H1 (cell line): Measurements from ENCODE around the gene KANSL3. TPM values are rescaled to one million over a fixed set of nuclear protein-coding genes. Genes with fewer than 3 reads are reported as not detected.
A peak's percentile ranks its signal among the peaks of the same experiment; 100 is the strongest.

Experiments
- CTCF ChIA-PET: fragments of 300-600 bp; sonication (Branson Sonifier 250); formaldehyde crosslinking; loops from one replicate; lab custom pipeline; 2021; ENCODE audit not compliant: partially characterized antibody; lab: Charles Lee
- POLR2A ChIA-PET: fragments of 300-600 bp; sonication (Branson Sonifier 250); formaldehyde crosslinking; loops from one replicate; lab custom pipeline; 2021; ENCODE audit warnings: inconsistent platforms; ENCODE audit not compliant: partially characterized antibody; lab: Charles Lee
- DNase-seq, 2 experiments: peaks; one replicate each; pipeline versions ENCODE4 v3.0.0 to v3.0.0-alpha.2; 2010 to 2022; ENCODE audit warnings: low spot score in 2 of 2, low read depth in 1 of 2, mixed read lengths in 1 of 2
- FAIRE-seq: peaks from 2 replicates; lab custom pipeline; 2011; peaks lifted over from hg19 to GRCh38; lab: Jason Lieb, UNC
- H2AFZ ChIP-seq: 2 replicates; pipeline ENCODE4 v1.8.1; 2012; ENCODE audit warnings: low read length, inconsistent platforms
- H2AK5ac ChIP-seq: 2 replicates; pipeline ENCODE4 v1.6.1; 2013; ENCODE audit warnings: low read depth, low read length
- H2BK120ac ChIP-seq: replicated peaks from 2 replicates; pipeline ENCODE3; 2013; ENCODE audit warnings: low read depth, low read length, inconsistent platforms
- H2BK12ac ChIP-seq: 2 replicates; pipeline ENCODE4 v1.6.1; 2013; ENCODE audit warnings: low read depth, low read length
- H2BK15ac ChIP-seq: 2 replicates; pipeline ENCODE4 v1.6.1; 2013; ENCODE audit warnings: low read length
- H2BK20ac ChIP-seq: 2 replicates; pipeline ENCODE4 v1.6.1; 2013; ENCODE audit warnings: low read length
- H2BK5ac ChIP-seq: 2 replicates; pipeline ENCODE4 v1.6.1; 2013; ENCODE audit warnings: low read depth, low read length
- H3K14ac ChIP-seq: 2 replicates; pipeline ENCODE4 v1.6.1; 2013; ENCODE audit warnings: inconsistent platforms; ENCODE audit not compliant: insufficient read length
- H3K18ac ChIP-seq: 2 replicates; pipeline ENCODE4 v1.6.1; 2013; ENCODE audit warnings: low read length; ENCODE audit errors: extremely low read depth
- H3K23ac ChIP-seq: 2 replicates; pipeline ENCODE4 v1.6.1; 2013; ENCODE audit warnings: inconsistent platforms; ENCODE audit not compliant: insufficient read length
- H3K23me2 ChIP-seq: 2 replicates; pipeline ENCODE4 v1.6.1; 2013; ENCODE audit warnings: low read depth, low read length
- H3K27ac ChIP-seq: 2 replicates; pipeline ENCODE4 v1.6.1; 2011; ENCODE audit warnings: low read depth, low read length, inconsistent platforms
- H3K27me3 ChIP-seq, 4 experiments: replicated peaks in 1 of 4; 1 replicate in 1 of 4; 2 replicates in 3 of 4; pipeline versions ENCODE4 v1.6.1 to v1.8.1; 2011 to 2013; ENCODE audit warnings: low read length in 3 of 4, mild to moderate bottlenecking in 3 of 4, inconsistent platforms in 2 of 4, mixed read lengths in 2 of 4, moderate library complexity in 1 of 4; ENCODE audit not compliant: control insufficient read depth in 3 of 4, insufficient read depth in 3 of 4; ENCODE audit errors: extremely low read depth in 1 of 4
- H3K36me3 ChIP-seq, 4 experiments: 2 replicates each; pipeline versions ENCODE4 v1.6.1 to v1.8.1; 2011 to 2013; ENCODE audit warnings: mild to moderate bottlenecking in 4 of 4, low read length in 3 of 4, moderate library complexity in 2 of 4, control low read depth in 1 of 4, inconsistent platforms in 1 of 4; ENCODE audit not compliant: insufficient read depth in 4 of 4, control insufficient read depth in 2 of 4
- H3K4ac ChIP-seq: replicated peaks from 2 replicates; pipeline ENCODE3; 2013; ENCODE audit warnings: low read length, low read depth, mixed read lengths, inconsistent platforms; ENCODE audit not compliant: insufficient read length
- H3K4me1 ChIP-seq, 4 experiments: replicated peaks in 1 of 4; 1 replicate in 1 of 4; 2 replicates in 3 of 4; pipeline versions ENCODE4 v1.6.1 to v1.8.1; 2011 to 2013; ENCODE audit warnings: low read length in 3 of 4, inconsistent platforms in 2 of 4, mixed read lengths in 1 of 4; ENCODE audit not compliant: insufficient read depth in 4 of 4, control insufficient read depth in 3 of 4
- H3K4me2 ChIP-seq, 2 experiments: 2 replicates each; pipeline versions ENCODE4 v1.6.1 to v1.8.1; 2011 to 2013; ENCODE audit warnings: low read depth in 2 of 2, low read length in 2 of 2, control low read depth in 1 of 2, inconsistent platforms in 1 of 2, mild to moderate bottlenecking in 1 of 2; ENCODE audit not compliant: insufficient read depth in 1 of 2
- H3K4me3 ChIP-seq, 4 experiments: fragments of 200-600, 300-600 bp in 1 of 4; sonication (generic), shearing (Covaris generic), sonication (Bioruptor Twin) in 1 of 4; 2 replicates each; pipeline versions ENCODE4 v1.5.1 to v1.8.1; 2011 to 2016; ENCODE audit warnings: low read length in 4 of 4, low read depth in 3 of 4, control low read depth in 2 of 4, inconsistent platforms in 2 of 4, mild to moderate bottlenecking in 2 of 4, mixed read lengths in 1 of 4, moderate library complexity in 1 of 4; ENCODE audit not compliant: insufficient read depth in 2 of 4; ENCODE audit errors: extremely low read depth in 1 of 4
- H3K56ac ChIP-seq: replicated peaks from 2 replicates; pipeline ENCODE3; 2013; ENCODE audit warnings: low read depth, mild to moderate bottlenecking, mixed read lengths, low read length, inconsistent platforms; ENCODE audit not compliant: insufficient read length
- H3K79me1 ChIP-seq: 2 replicates; pipeline ENCODE4 v1.6.1; 2013; ENCODE audit warnings: low read depth, low read length, control low read depth
- H3K79me2 ChIP-seq, 2 experiments: 2 replicates each; pipeline versions ENCODE4 v1.6.1 to v1.8.1; 2012 to 2013; ENCODE audit warnings: low read length in 2 of 2, mild to moderate bottlenecking in 2 of 2, inconsistent platforms in 1 of 2; ENCODE audit not compliant: insufficient read depth in 2 of 2, control insufficient read depth in 1 of 2
- H3K9ac ChIP-seq, 4 experiments: replicated peaks in 1 of 4; 1 replicate in 1 of 4; 2 replicates in 3 of 4; pipeline versions ENCODE4 v1.6.1 to v1.8.1; 2011 to 2013; ENCODE audit warnings: low read depth in 3 of 4, low read length in 3 of 4, control low read depth in 2 of 4, mild to moderate bottlenecking in 2 of 4, moderate library complexity in 2 of 4, inconsistent platforms in 1 of 4; ENCODE audit errors: extremely low read depth in 1 of 4
- H3K9me3 ChIP-seq, 2 experiments: 2 replicates each; pipeline versions ENCODE4 v1.6.1 to v1.8.1; 2012 to 2013; ENCODE audit warnings: mild to moderate bottlenecking in 2 of 2, moderate library complexity in 2 of 2, control low read depth in 1 of 2, inconsistent platforms in 1 of 2, low read depth in 1 of 2, low read length in 1 of 2, mixed read lengths in 1 of 2; ENCODE audit not compliant: insufficient read depth in 2 of 2
- H4K20me1 ChIP-seq, 2 experiments: replicated peaks in 1 of 2; 2 replicates each; pipeline versions ENCODE3 to v1.8.1; 2011 to 2013; ENCODE audit warnings: inconsistent platforms in 2 of 2, low read length in 2 of 2, mild to moderate bottlenecking in 1 of 2; ENCODE audit not compliant: insufficient read depth in 2 of 2, control insufficient read depth in 1 of 2
- H4K5ac ChIP-seq: 2 replicates; pipeline ENCODE4 v1.6.1; 2013; ENCODE audit warnings: low read length, low read depth, mixed read lengths, inconsistent platforms; ENCODE audit not compliant: insufficient read length
- H4K8ac ChIP-seq: 2 replicates; pipeline ENCODE4 v1.8.0; 2013; ENCODE audit warnings: mild to moderate bottlenecking, moderate library complexity, low read length, inconsistent platforms; ENCODE audit not compliant: insufficient read depth; ENCODE audit errors: extremely low read depth
- H4K91ac ChIP-seq: replicated peaks from 2 replicates; pipeline ENCODE3; 2013; ENCODE audit warnings: low read length, mixed read lengths, inconsistent platforms; ENCODE audit not compliant: insufficient read length
- CBX8 ChIP-seq: fragments of 300-800, 300-1000 bp; sonication (generic); IDR thresholded peaks from 2 replicates; pipeline ENCODE4 v1.7.1; 2016; ENCODE audit warnings: low read depth, low read length, borderline replicate concordance
- GABPA ChIP-seq: IDR thresholded peaks from 2 replicates; pipeline ENCODE4 v1.6.1; 2011; ENCODE audit warnings: mild to moderate bottlenecking, low read length, moderate library complexity, borderline replicate concordance; ENCODE audit not compliant: insufficient read depth
- GTF2F1 ChIP-seq: IDR thresholded peaks from 2 replicates; pipeline ENCODE4 v1.6.1; 2012; ENCODE audit warnings: low read depth, low read length, improper control_type of control experiment, borderline replicate concordance
- HDAC6 ChIP-seq: IDR thresholded peaks from one replicate; pipeline ENCODE4 v1.7.1; 2012; ENCODE audit warnings: low read depth, mild to moderate bottlenecking, inconsistent platforms, low read length, moderate library complexity
- KDM1A ChIP-seq: fragments of 200-600, 300-600 bp; sonication (generic); IDR thresholded peaks from 2 replicates; pipeline ENCODE4 v1.7.1; 2016; ENCODE audit warnings: mild to moderate bottlenecking, low read length, borderline replicate concordance
- RAD21 ChIP-seq, 2 experiments: IDR thresholded peaks in 1 of 2; conservative IDR thresholded peaks in 1 of 2; 2 replicates each; pipeline ENCODE4 v1.6.1; 2011; ENCODE audit warnings: low read depth in 2 of 2, low read length in 2 of 2, improper control_type of control experiment in 1 of 2, inconsistent platforms in 1 of 2, mild to moderate bottlenecking in 1 of 2, moderate library complexity in 1 of 2
- TCF12 ChIP-seq: IDR thresholded peaks from 2 replicates; pipeline ENCODE4 v1.6.1; 2011; ENCODE audit warnings: low read depth, mild to moderate bottlenecking, low read length
- TEAD4 ChIP-seq: IDR thresholded peaks from 2 replicates; pipeline ENCODE4 v1.6.1; 2012; ENCODE audit warnings: low read depth, low read length, inconsistent platforms, mixed read lengths
- WGBS, 2 experiments: shearing (Covaris generic) in 1 of 2; methylation state at CpG; one replicate each; pipeline versions ENCODE4 v1.1.6 to v1.1.7; 2013 to 2015; ENCODE audit warnings: low lambda C conversion rate in 2 of 2, mixed read lengths in 2 of 2, inconsistent platforms in 1 of 2, low coverage in 1 of 2, missing lambda C conversion rate in 1 of 2; ENCODE audit not compliant: insufficient replicate concordance in 2 of 2, insufficient coverage in 1 of 2, insufficient read length in 1 of 2; ENCODE audit errors: extremely low coverage in 1 of 2, missing lambda C conversion rate in 1 of 2; 5-methylcytosine and 5-hydroxymethylcytosine counted together
- polyA plus RNA-seq, 7 experiments: library from polyadenylated mRNA; depleted of rRNA in 3 of 7; stranded (reverse) in 5 of 7; unstranded in 2 of 7; fragments of >200 nt in 5 of 7; fragments of 200-250 nt in 2 of 7; gene quantifications; 1 replicate in 5 of 7; 2 replicates in 1 of 7; 4 replicates in 1 of 7; pipeline versions ENCODE4 v1.2.1 to v1.2.3, GENCODE V29; 2011 to 2013; ENCODE audit warnings: missing spikeins in 2 of 7, mixed read lengths in 2 of 7
- total RNA-seq: library from RNA; stranded (reverse); fragmentation: NEBNext Ultra II Directional; extraction: Animal tissue kit (Norgen Biotek cat#: 25700); gene quantifications from 2 replicates; pipeline ENCODE4 v1.2.1, GENCODE V29; 2021
- TF ChIP-seq, protein P1 (sequence below): IDR thresholded peaks from 2 replicates; pipeline ENCODE4 v1.6.1; 2012; ENCODE audit warnings: inconsistent platforms

Gene KANSL3
- total and polyA plus RNA-seq, 2 of the 8 experiments (the other 6 are each of a cell fraction or from before 2014, with no cell fraction given) = 19.8 to 31.4 TPM

GRCh38 chr2:96554293-96555145, 83.6 kb downstream of the KANSL3 start:
- Histone ChIP-seq H3K79me1 (no peaks in the 10 kb centered on the region), H3K9ac (no peak overlapping the region), H3K27me3 (no peaks in the 10 kb centered on the region; a peak in 1 of 7 replicates), H3K4me3 (no peak overlapping the region), H3K79me2 (no peaks in the 10 kb centered on the region), H3K14ac (no peak overlapping the region), H2BK15ac (peak overlapping the region; percentile 92; the same call in 1 of the 2 replicates), H3K23me2 (no peaks in the 10 kb centered on the region), H3K4me1 (peaks cover 0 to 9% (median 4%) of the 10 kb centered on the region in 4 experiments; a peak in 4 of 7 replicates), H3K9me3 (no peaks in the 10 kb centered on the region), H4K20me1 (peaks cover 0 to 1% of the 10 kb centered on the region in 2 experiments), H3K56ac (no peak overlapping the region), H3K4me2 (peak overlapping the region in 1 of 2 experiments; percentile 37; a peak in 1 of 4 replicates), H4K91ac (no peak overlapping the region), H2BK20ac (peak overlapping the region; percentile 61; the same call in 1 of the 2 replicates), H2BK12ac (peak overlapping the region; percentile 98; the same call in 1 of the 2 replicates), H2BK5ac (peak overlapping the region; percentile 68; the same call in 1 of the 2 replicates), H2BK120ac (no peak overlapping the region), H3K23ac (no peak overlapping the region), H3K36me3 (no peaks in the 10 kb centered on the region), H4K8ac (peak overlapping the region; percentile 75; the same call in 1 of the 2 replicates), H2AFZ (peak overlapping the region; percentile 54; the same call in 1 of the 2 replicates), H4K5ac (no peak overlapping the region), H3K18ac (peak overlapping the region; percentile 48; the same call in 1 of the 2 replicates), H2AK5ac (no peak overlapping the region), H3K4ac (no peak overlapping the region), H3K27ac (no peak overlapping the region)
- DNase-seq = peak in 1 of 2 experiments; percentile 90
- FAIRE-seq = no peak
- 46% methylated on average over 33 of the region's 35 CpGs; no CpG with 5 or more reads in 1 of the 2 experiments for WGBS, 2 experiments
- POLR2A ChIA-PET = interaction anchor here (0.6 to 1.5 kb wide), 3 partner anchors 10 to 101 kb away, joined by 3 read pairs; no protein-coding TSS in a partner anchor
- CTCF ChIA-PET = interaction anchor here (0.8 to 13.1 kb wide), 35 partner anchors 10 to 267 kb away, joined by 3 to 361 read pairs (median 4); partner anchors contain the start of genes ARID5A, KANSL3 and NEURL3
- TF ChIP-seq CBX8 = no peak
- no peak for TF ChIP-seq GTF2F1
- no peak for TF ChIP-seq KDM1A
- TF ChIP-seq RAD21 (IDR thresholded peaks at IDR 0.05 in 1 of 2, conservative IDR thresholded peaks at IDR 0.05 in 1 of 2; ENCODE audit: low read depth in 2 of 2, low read length in 2 of 2) = peak; percentile 76 to 84
- TF ChIP-seq GABPA = peak; percentile 53; the same call in 1 of the 2 replicates
- TF ChIP-seq HDAC6 = no peak
- peak; percentile 46; the same call in 1 of the 2 replicates for TF ChIP-seq TEAD4
- TF ChIP-seq TCF12 = no peak
- TF ChIP-seq, protein P1, sequence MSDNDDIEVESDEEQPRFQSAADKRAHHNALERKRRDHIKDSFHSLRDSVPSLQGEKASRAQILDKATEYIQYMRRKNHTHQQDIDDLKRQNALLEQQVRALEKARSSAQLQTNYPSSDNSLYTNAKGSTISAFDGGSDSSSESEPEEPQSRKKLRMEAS = peak; percentile 69
